ENCODE results near the gene FRA10AC1.

- TF ChIP-seq CTCF (IDR thresholded peaks at IDR 0.05) (no peak), POLR2AphosphoS5 (IDR thresholded peaks at IDR 0.05) (no peak), POLR2A (IDR thresholded peaks at IDR 0.05) (no peak), EP300 (IDR thresholded peaks at IDR 0.05) (no peak)
Measured at GRCh38 chr10:93654201-93654600, 48.2 kb downstream of the FRA10AC1 start.

Data from stomach (tissue), 4 donors.